Amygdala (tissue), 56 donors: ENCODE measurements around the gene CCDC148.
"Not testable (repeated sequence)": the region's sequence is repeated elsewhere in the genome, so short reads cannot be mapped to it uniquely, and the experiment has no call there.

Experiments
- DNase-seq, 56 donors: peaks; one replicate each; lab custom pipeline; 2025; lab: John Stamatoyannopoulos, UW

The CCDC148 gene

GRCh38 chr2:158484892-158485556, 28.5 kb upstream of the CCDC148 start:
- DNase-seq: no peak

DNA sequence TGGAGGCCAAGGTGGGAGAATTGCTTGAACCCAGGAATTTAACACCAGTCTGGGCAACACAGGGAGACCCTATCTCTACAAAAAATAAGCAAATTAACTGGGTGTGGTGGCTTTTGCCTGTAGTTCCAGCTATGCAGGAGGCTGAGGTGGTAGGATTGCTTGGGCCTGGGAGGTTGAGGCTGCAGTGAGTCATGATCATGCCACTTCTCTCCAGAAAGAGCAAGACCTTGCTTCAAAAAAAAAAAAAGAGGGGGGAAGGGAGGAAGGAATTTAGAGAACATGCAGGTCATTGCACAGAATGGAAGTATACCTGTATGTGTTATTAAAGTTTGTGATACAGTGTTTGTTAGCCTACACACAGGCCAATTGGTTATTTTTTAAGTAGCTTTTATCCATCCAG, 26.0 kb upstream of the CCDC148 start:
- no peak for DNase-seq

- no peak for DNase-seq
Measured at GRCh38 chr2:158481116-158481515, 24.6 kb upstream of the CCDC148 start.

- DNase-seq: no peak
Measured at GRCh38 chr2:158478816-158479215, 22.3 kb upstream of the CCDC148 start.

GRCh38 chr2:158478237-158478636, 21.7 kb upstream of the CCDC148 start:
- DNase-seq: no peak

DNA sequence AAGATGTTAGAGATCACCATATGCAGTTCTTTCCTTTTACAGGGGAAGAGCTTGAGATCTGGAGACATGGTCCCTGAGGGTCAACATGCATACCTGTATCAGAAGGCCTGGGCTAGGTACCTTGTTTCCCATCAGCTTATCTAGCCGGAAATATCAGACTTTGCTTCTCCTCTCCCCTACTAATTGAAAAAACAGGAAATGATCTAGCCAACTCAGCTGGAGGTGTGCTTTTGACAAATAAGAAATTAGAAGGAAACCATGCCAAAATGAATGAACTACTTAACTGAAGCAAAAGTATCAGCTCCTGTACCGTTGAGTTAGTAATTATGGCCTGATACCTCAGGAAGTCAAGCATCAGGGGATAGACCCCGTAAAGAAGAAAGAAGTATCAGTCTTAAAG, 20.6 kb upstream of the CCDC148 start:
- DNase-seq: no peak

DNA sequence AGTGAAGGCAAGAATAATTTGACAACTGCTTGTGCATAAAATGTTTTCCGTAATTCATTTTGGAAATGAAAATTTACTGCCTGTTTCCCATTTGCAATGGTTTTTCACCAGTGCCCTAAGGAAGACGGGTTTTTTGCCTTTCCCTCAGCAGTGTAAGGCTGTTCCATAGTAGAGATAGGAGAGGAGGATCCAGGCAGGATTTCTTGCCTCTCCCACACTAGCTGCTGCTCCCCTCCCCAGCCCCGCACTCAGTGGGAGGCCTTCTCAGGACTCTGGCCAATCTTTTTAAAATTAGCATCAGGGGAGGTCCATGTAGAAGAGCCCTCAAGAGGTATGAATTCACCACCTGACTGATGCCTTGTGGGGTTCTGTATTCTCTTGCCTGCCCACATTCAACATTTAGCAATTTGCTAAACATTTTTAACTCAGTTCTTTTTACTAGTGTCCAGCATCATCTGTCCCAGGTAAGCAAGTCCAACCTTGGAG, 18.0 kb upstream of the CCDC148 start:
- not testable (repeated sequence) for DNase-seq

DNA sequence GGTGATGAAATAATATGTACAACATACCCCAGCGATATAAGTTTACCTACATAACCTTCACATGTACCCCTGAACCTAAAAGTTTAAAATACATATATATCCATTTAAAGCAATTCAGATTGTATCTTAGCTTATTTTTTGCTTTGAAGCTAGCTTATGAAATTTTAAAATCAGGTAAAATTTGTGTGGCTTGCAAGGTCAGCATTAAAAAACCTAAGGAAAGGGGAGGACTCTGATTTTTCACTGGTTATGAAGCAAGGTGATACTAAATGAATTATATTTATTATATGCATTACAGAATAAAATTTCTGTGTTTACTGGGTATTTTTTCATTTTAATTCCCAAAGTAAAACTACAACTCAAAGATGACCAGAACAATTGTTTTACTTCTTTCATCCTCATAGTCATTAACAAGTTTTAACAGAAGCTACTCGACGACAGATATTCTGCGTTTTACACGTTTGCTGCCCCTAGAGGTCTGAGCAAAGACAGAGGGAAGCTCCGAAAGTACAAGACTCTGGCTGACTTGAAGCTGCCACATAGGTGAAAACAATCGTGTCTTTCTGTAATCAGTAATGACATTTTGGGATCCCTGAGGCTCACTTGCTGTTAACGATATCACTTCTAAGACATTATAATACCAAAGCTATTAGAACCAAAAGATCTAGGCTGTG, 17.3 kb upstream of the CCDC148 start:
- no peak for DNase-seq

DNA sequence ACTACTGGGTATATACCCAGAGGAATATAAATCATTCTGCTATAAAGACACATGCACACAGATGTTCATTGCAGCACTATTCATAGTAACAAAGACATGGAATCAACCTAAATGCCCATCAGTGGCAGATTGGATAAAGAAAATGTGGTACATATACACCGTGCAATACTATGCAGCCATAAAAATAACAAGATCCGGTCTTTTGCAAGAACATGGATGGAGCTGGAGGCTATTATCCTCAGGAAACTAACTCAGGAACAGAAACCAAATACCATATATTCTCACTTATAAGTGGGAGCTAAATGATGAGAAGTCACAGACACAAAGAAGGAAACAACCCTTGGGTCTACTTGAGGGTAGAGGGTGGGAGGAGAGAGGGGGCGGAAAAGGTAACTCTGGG, 16.7 kb upstream of the CCDC148 start:
- DNase-seq: not testable (repeated sequence)

- DNase-seq: not testable (repeated sequence)
Measured at GRCh38 chr2:158472829-158473228, 16.3 kb upstream of the CCDC148 start.

- DNase-seq: no peak
Measured at GRCh38 chr2:158467248-158467647, 10.7 kb upstream of the CCDC148 start.

- DNase-seq: no peak
Measured at GRCh38 chr2:158464426-158465281, 8.1 kb upstream of the CCDC148 start.

DNA sequence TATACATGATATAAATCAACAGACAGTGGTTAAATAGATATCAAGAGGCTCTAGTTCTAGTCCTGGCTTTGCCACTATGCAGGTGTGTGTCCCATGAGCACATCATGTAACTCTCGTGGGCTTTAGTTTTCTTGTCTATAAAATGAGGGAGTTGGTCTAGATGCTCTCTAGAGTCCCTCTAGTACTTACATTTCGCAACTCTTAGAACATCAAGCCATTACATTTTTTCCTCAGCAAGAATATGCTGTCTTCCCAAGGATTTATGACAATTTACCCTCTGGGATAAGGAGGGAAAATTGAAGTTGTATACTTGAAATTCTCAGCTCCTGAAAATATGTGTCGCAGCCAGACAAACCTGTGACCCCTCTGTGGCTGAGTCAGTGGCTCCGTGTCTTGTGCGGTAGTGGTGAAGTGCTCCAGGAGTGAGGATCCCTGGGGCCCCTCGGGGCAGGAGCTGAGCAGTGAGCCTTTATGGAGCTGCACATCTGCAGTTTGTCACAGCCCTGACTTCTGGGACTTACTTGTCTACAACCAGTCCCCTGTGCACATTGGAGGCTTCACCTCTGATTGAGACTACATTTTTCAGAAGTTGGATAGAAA, 7.0 kb upstream of the CCDC148 start:
- peak in 3 of 56 donors; percentile 3 to 11 (median 9) for DNase-seq

- DNase-seq: no peak
Measured at GRCh38 chr2:158460632-158461297, 4.2 kb upstream of the CCDC148 start.

DNA sequence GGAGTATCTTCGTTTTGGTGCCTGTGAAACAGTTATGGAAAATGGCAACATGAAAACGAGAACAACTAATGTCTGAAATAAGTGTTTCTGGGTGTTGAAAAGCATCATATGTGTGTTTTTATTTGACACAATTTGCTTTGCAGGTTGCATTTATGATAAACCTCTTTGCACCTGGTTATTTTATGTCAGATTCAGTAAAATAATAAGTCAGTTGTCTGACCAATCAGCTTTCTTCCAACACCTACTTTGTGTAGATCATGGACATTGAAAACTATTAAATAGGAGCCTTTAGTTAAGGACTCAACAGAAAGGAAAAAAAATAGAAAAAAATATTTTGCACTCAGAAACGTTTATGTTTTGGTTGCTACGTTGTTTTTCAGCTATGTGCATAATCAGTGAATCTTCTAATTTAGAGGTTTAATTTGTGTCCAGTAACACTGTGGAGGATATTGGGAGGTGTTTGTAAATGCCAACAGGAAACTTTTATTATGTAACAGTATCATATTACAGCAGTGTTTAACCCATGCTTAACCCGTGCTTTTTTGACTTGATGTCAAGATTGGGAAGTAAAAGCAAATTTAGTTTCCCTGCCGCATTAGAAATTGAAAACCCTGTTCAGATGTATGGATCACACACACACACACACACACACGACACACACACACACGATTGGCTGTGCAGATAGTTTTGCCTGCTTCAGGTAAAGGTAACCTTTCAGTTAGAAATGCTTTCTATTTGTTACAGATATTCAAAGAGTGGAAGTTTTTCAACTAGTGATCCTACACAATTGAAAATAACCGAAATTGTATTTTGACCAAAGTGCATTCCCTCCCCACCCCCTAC, 2.8 kb upstream of the CCDC148 start:
- DNase-seq: no peak

DNA sequence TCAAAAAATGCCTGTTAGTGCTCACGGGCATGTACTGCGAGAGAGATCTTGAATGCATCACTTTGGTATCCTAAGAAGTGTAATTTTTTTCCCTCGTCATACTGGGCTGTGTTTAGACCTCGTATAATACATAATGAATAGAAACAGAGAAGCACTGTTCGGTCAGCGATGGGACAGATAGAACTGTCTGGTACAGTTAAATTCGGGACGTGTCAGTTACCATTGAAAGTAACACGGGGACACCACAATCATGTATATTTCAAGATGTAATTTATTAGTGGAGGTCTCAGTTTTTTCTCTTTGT, 2.0 kb upstream of the CCDC148 start:
- peak in 11 of 56 donors; percentile 4 to 68 (median 40) for DNase-seq

GRCh38 chr2:158457826-158458616, 1.5 kb upstream of the CCDC148 start:
- peak in 44 of 56 donors; percentile 19 to 81 (median 58) for DNase-seq

- DNase-seq: peak in 47 of 56 donors; percentile 23 to 81 (median 57)
Measured at GRCh38 chr2:158457092-158457825, 706 bp upstream of the CCDC148 start.
